MCF 10A (cell line): ENCODE results near the gene KRTAP10-7. TPM values are rescaled to one million over a fixed set of nuclear protein-coding genes. Genes with fewer than 3 reads are reported as not detected.

Source experiments
- BruUV-seq: library from RNA; stranded (reverse); fragments of 400-500 nt; replicated peaks from 2 replicates; lab custom pipeline; 2021; lab: Mats Ljungman, UMichigan
- CTCF ChIA-PET: fragments of 300-600 bp; sonication (Branson Sonifier 250); formaldehyde crosslinking; extraction: SDS; loops from one replicate; lab custom pipeline; 2021; ENCODE audit warnings: antibody characterized with exemption, inconsistent platforms; lab: Yijun Ruan, JAX
- POLR2A ChIA-PET: fragments of 300-600, 350-650 bp; sonication (Branson Sonifier 250); formaldehyde crosslinking; extraction: SDS; loops from one replicate; lab custom pipeline; 2020; ENCODE audit warnings: antibody characterized with exemption, inconsistent platforms; lab: Yijun Ruan, JAX
- DNase-seq: peaks from one replicate; pipeline ENCODE4 v3.0.0-alpha.2; 2018; ENCODE audit not compliant: unreplicated experiment
- H3K27ac Mint-ChIP-seq: one replicate; pipeline ENCODE4 v1.8.0; 2022; ENCODE audit warnings: mild to moderate bottlenecking, low read depth, mixed read lengths; ENCODE audit not compliant: unreplicated experiment
- H3K27me3 Mint-ChIP-seq: one replicate; pipeline ENCODE4 v1.8.0; 2022; ENCODE audit warnings: mixed read lengths; ENCODE audit not compliant: insufficient read depth, unreplicated experiment
- H3K36me3 Mint-ChIP-seq: one replicate; pipeline ENCODE4 v1.8.0; 2022; ENCODE audit warnings: mild to moderate bottlenecking, moderate library complexity, mixed read lengths; ENCODE audit not compliant: insufficient read depth, unreplicated experiment
- H3K4me1 Mint-ChIP-seq: one replicate; pipeline ENCODE4 v1.8.0; 2022; ENCODE audit warnings: mixed read lengths; ENCODE audit not compliant: insufficient read depth, unreplicated experiment
- H3K4me3 Mint-ChIP-seq: one replicate; pipeline ENCODE4 v1.8.0; 2022; ENCODE audit warnings: mild to moderate bottlenecking, moderate library complexity, mixed read lengths; ENCODE audit not compliant: unreplicated experiment
- H3K9me3 Mint-ChIP-seq: one replicate; pipeline ENCODE4 v1.8.0; 2022; ENCODE audit warnings: mixed read lengths; ENCODE audit not compliant: unreplicated experiment
- CTCF ChIP-seq: fragments of 200-600 bp; IDR thresholded peaks from one replicate; pipeline ENCODE4 v1.8.0; 2022; ENCODE audit warnings: antibody characterized with exemption, mild to moderate bottlenecking; ENCODE audit not compliant: unreplicated experiment
- intact Hi-C: fragments of 100-400 bp; cut with micrococcal nuclease; formaldehyde crosslinking; loops from 2 replicates; pipeline ENCODE4 v1.14.1; 2022
- total RNA-seq: library from RNA; stranded (reverse); gene quantifications from 2 replicates; pipeline ENCODE4 v1.2.3, GENCODE V29; 2022

Gene KRTAP10-7
- total RNA-seq, 1 experiment from 2014 or later: not detected

- no peak overlapping the region for H3K4me3 Mint-ChIP-seq
- ChIA-PET CTCF (no interaction called here), POLR2A (no interaction called here)
- H3K9me3 Mint-ChIP-seq: peaks cover 23% of the 10 kb centered on the region
- intact Hi-C loops: no loop called here
- H3K4me1 Mint-ChIP-seq: peaks cover 8% of the 10 kb centered on the region
- no peaks in the 10 kb centered on the region for H3K36me3 Mint-ChIP-seq
- no peak overlapping the region for H3K27ac Mint-ChIP-seq
- H3K27me3 Mint-ChIP-seq: peaks cover 69% of the 10 kb centered on the region
- BruUV-seq: no TSS peak
- no peak for DNase-seq
- TF ChIP-seq CTCF: no peak
Measured at GRCh38 chr21:44614161-44614631, 13.8 kb downstream of the KRTAP10-7 start.

GRCh38 chr21:44614961-44615391, 14.6 kb downstream of the KRTAP10-7 start:
- Mint-ChIP-seq H3K36me3 (no peaks in the 10 kb centered on the region), H3K27ac (no peak overlapping the region), H3K9me3 (peaks cover 23% of the 10 kb centered on the region), H3K4me1 (peaks cover 8% of the 10 kb centered on the region), H3K4me3 (no peak overlapping the region), H3K27me3 (peaks cover 71% of the 10 kb centered on the region)
- no TSS peak for BruUV-seq
- DNase-seq: no peak
- intact Hi-C loops: no loop called here
- POLR2A ChIA-PET: no interaction called here
- no peak for TF ChIP-seq CTCF
- CTCF ChIA-PET: no interaction called here

- no peak for TF ChIP-seq CTCF
- ChIA-PET CTCF (no interaction called here), POLR2A (no interaction called here)
- Mint-ChIP-seq H3K4me1 (peaks cover 8% of the 10 kb centered on the region), H3K9me3 (peaks cover 26% of the 10 kb centered on the region), H3K4me3 (no peak overlapping the region), H3K27ac (no peak overlapping the region), H3K36me3 (no peaks in the 10 kb centered on the region), H3K27me3 (peaks cover 73% of the 10 kb centered on the region)
- DNase-seq: no peak
- BruUV-seq: no TSS peak
- intact Hi-C loops: no loop called here
Measured at GRCh38 chr21:44615466-44615865, 15.1 kb downstream of the KRTAP10-7 start.

GRCh38 chr21:44615911-44616590, 15.7 kb downstream of the KRTAP10-7 start:
- TF ChIP-seq CTCF: no peak
- intact Hi-C loops: no loop called here
- no TSS peak for BruUV-seq
- DNase-seq: no peak
- POLR2A ChIA-PET: interaction anchor here (0.7 kb wide), 1 partner anchor 9 kb away, joined by 3 read pairs; no protein-coding TSS in a partner anchor
- no peak overlapping the region for H3K4me3 Mint-ChIP-seq
- H3K27me3 Mint-ChIP-seq: peaks cover 73% of the 10 kb centered on the region
- H3K27ac Mint-ChIP-seq: no peak overlapping the region
- no peaks in the 10 kb centered on the region for H3K36me3 Mint-ChIP-seq
- CTCF ChIA-PET: no interaction called here
- peaks cover 8% of the 10 kb centered on the region for H3K4me1 Mint-ChIP-seq
- peaks cover 31% of the 10 kb centered on the region for H3K9me3 Mint-ChIP-seq
